Measurements from ENCODE around the gene WIPF1. TPM values are rescaled to one million over a fixed set of nuclear protein-coding genes. Genes with fewer than 3 reads are reported as not detected.

Gene WIPF1
- total RNA-seq: 10.5 and 15.3 TPM in 2 replicates

GRCh38 chr2:174597345-174598047, at the start of gene WIPF1:
Gene WIPF1, minus strand, starts transcription at chr2:174597804. Its CDS starts 12,231 bp downstream, at chr2:174585573.

Other genes starting within 250 kb of the WIPF1 start
- gene SCRN3, start 202.1 kb downstream of the WIPF1 start, total RNA-seq: 28.6 and 30.4 TPM in 2 replicates
- 1.1 and 3.5 TPM in 2 replicates for gene GPR155, start 110.8 kb downstream of the WIPF1 start, total RNA-seq
- not detected in 2 replicates for gene CHRNA1, start 166.7 kb upstream of the WIPF1 start, total RNA-seq